Measurements from ENCODE around the gene TTC38.
"Not testable (repeated sequence)": the region's sequence is repeated elsewhere in the genome, so short reads cannot be mapped to it uniquely, and the experiment has no call there.

Gene TTC38

DNA sequence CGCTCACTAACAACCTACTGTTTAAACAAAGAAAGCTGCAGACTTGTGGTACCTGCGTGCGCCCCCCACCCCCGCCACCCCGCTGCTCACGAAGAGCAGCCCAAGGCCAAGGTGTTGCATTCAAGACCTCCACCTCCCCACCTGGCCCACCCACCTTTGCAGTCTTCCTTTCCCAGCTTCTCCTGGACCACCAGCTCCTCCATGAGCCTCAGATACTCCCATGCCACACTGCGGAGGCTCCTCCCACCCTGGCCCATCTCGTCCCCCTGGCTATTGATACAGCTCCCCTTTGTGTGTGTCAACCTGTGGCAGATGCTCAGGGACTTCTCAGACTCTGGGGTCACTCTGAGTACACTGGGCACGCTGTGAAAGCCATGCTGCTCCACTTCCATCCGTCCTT lies 21.6 kb upstream of the TTC38 start:
- DNase-seq (ENCODE audit: low spot score): no peak

DNA sequence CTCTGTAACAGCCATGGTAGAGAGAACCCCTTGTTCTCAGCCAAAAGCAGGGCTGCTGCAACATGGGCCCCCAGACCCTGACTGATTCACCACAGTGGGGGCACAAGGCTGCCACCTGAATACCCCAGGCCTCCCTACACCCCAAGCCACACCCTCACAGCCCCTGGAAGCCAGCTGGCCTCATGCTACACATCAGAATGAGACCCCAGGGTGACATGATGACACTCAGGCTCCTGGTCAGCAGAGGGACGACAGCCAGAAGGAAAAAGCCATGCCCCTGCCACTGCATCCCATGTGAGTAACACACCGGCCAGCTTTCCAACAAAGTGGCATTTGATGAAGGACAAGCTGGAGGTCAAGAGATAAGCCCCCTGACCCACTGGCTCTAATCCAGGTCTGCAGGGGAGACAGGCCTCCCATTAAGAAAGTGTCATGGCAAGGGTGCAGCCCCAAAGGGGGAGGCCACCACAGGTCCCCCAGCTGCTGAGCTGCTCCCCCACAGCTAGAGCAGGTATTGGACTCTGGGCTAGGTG lies 20.3 kb upstream of the TTC38 start:
- DNase-seq (ENCODE audit: low spot score): no peak

DNA sequence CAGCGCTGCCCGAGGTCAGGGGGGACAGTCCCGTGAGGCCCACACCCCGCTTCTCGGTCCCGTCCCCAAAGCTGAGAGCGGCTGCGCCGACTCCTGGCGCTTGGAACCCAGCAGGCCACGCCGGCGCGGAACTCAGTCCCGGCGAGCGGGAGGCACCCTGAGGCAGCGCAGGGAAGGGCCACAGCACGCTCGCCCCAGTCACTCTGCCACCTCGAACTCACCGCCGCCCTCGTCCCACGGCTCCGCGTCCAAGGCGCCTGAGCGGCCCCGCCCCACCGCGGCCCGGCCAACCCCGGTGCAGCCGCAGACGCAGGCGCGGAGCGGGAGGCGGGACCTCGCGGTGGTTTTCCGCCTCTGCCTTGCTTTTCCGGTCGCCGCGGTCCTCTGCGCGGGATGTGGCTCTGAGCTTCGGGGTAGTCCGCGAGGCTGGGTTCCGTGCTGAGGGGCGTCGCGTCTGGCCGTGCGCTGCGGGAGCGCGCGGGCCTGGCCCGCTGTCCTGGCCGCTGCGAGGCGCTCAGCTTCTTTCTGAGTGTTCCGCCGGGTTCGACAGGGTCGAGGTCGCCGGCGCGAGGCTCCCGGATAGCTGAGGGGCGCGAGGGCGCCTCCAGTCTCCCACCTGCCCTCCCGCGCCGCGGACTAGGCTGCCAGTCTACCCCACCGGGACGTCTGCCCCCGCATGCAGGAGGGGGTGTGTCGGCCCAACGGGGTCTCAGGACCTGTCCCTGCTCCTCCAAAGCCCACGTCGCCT lies 17.6 kb upstream of the TTC38 start, which contains the start of gene CDPF1:
Gene CDPF1 (minus strand): TSS at position 259 of the 748 bp plus-strand sequence. CDS start 2,009 bp downstream, outside the sequence.
- peak; percentile 84 for DNase-seq (ENCODE audit: low spot score)

DNA sequence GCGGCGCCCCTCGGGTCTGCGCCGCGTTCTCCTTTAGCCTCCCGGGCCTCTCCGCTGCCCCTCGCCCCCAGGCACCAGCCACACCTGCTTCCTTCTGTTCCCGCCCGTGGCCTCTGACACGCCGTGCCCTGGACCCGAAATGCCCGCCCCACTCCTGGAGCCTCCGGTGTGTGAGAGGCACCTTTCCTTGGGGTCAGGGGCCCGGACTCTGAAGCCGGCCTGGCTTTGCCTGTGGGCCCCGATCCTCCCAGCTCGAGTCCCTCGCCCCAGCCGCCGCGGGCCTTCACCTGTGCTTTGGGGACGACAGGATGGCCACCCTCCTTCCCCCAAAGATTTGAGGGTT lies 17.1 kb upstream of the TTC38 start:
- DNase-seq (ENCODE audit: low spot score): no peak

DNA sequence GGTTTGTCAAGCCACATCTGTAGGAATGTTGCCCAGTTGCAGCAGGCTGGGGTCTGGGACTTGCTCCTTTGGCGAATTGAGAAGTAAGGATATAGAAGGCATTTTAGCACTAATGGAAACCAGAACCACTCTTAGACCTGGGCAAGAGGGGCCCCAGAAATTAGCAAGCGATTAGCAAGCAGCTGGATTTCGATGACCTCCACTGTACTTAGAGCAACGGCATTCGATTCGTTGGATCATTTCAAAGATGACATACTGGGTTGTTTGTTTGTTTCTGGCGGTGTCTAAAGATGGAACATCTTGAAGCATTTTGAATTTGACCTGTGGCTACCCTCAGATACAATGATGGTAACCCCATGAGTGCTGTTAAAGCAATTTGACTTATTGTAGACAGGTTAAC lies 16.5 kb upstream of the TTC38 start:
- DNase-seq (ENCODE audit: low spot score): no peak

DNA sequence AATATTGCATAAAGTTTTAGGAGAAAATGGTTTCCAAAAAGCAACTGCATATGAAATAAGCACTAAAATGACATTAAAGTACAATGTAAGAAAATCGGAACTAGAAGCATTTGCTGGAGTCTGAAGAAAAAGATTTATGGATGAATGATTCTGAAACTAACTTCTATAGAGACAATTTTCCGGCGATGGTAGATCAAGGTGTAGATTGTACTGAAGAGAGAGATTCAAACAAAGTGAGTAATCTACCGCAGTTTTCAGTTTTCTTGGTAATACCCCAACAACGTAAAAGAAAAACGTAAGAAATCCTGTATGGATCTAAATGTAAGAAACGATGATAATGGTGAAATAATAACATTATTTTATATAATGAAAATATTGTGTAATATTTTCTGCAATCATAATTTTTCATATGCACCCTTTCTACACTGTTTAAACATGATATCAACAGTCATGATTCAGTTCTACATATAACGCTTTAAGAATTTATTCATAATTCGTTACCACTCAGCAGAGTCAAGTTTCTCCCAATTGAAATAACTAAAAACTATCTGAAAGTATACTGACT lies 15.9 kb upstream of the TTC38 start:
- no peak for DNase-seq (ENCODE audit: low spot score)

DNA sequence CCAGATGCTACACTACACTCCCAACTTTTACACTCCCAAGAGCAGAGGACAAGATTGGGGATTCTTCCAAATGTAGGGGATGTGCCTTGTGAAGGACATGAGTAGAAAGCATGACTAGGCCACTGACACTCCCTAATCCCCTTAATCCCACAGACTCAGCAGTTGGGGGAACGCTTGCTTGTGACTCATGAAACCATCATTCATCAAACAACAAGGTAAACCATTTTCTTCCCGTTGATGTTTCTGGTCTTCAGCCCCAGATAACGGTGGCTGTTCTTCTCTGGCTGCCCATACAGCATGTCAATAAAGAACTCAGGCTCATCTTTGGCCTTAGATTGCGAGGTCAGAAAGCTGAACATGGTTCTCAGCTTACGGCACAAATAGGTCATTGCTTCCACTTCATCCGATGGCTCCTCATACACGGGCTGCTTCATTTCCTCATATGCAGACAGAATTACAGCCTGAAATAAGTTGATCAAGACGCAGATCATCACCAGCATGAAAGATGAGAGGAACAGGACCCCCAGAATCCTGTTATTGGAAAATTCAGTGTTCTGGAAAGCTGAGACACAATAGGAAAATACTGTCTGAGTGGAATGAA lies 11.3 kb upstream of the TTC38 start:
- no peak for DNase-seq (ENCODE audit: low spot score)

DNA sequence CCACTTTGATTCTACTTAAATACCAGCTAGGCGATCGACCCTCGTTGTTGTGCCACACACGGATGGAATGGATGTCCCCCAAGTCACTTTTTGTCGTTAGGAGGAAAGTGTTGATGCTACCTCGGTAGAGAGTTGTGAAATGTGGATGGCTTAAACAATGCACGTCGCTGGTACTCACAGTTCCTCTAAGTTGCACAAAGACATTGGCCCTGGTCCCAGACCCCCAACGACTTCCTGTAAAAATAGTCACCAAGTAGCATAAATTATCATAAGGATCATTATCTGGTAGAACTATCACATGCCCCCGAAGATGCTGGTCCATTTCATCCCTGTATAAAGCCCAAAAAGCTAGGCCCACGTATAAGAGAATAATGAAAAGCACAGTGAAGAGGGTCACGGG lies 8.4 kb upstream of the TTC38 start:
- no peak for DNase-seq (ENCODE audit: low spot score)

DNA sequence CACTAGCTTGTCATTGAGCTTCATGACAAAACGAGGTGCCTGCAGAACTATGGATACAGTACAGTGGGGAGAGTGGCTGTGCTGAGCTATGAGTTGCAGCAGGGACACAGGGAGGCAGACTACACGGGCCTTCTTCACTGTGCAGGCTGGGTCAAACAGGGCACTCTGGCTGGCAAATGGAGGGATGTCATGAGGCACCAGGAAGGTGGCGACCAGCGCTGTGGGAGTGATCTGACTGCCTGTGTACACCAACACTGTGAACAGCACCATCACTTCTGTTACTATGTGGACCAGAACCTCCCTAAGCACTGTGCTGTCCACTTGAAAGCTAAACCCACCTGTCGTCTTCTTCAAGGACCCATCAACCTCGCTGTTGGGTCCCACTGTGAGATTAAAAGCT lies 7.8 kb upstream of the TTC38 start:
- no peak for DNase-seq (ENCODE audit: low spot score)

DNA sequence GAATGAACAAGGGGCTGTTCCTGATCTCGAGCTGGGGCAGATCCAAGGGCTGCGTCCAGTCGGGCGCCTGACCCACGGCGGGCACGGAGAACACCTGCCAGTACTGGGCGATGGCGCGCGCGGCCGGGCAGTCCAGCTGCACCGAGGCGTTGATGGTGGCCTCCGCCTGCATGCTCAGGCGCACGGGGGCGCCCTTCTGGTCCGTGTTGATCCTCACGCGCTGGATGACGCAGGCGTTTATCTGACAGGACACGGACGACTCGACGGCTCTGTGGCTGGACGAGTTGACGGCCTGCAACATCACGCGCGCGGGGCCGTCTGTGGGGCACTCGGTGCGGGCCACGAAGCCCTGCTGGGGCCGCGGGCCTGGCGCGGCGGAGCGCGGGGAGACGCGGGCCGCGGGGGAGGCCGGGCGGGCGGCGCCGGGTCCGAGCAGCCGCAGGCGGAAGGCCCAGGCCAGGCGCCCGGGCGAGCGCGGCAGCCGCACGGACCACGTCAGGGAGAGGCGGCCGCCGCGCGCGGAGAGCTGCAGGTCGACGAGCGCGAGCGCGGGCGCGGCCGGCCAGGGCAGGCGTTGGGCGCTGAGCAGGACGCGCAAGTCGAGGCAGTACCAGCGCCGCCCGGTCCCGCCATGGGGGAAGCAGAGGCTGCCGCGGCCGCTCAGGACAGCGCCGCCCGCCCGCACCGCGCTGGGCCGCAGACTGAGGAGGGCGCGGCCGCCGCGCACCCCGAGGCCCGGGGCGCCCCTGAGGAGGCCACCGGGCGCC lies 5.2 kb upstream of the TTC38 start:
- DNase-seq (ENCODE audit: low spot score): no peak

DNA sequence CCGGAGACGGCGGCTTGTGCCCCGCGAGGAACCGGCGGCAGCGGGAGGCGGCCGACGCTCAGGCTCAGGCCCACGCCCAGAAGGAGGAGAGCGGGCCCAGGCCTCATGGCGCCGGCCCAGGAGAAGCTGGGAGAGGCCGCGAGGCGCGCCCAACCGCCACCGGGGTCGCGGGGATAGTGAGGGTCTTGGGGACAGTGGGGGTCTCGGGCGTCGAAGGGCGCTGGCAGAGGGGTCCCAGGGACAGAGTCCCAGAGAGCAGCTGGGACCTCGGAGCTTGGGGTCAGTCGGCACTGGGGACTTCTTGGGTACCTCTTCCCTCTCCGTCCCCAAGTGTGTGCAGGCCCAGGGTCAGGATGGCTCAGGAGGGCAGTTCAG lies 4.6 kb upstream of the TTC38 start, which contains the start of gene PKDREJ:
Gene PKDREJ (minus strand): TSS at position 128 of the 375 bp plus-strand sequence. CDS start 21 bp downstream, at position 107.
- no peak for DNase-seq (ENCODE audit: low spot score)

DNA sequence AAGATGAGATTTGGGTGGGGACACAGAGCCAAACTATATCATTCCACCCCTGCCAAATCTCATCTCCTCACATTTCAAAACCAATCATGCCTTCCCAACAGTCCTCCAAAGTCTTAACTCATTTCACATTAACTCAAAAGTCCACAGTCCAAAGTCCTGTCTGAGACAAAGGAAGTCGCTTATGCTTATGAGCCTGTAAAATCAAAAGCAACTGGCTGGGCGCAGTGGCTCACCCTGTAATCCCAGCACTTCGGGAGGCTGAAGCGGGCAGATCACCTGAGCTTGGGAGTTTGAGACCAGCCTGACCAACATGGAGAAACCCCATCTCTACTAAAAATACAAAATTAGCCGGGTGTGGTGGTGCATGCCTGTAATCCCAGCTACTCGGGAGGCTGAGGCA lies 3.3 kb upstream of the TTC38 start:
- not testable (repeated sequence) for DNase-seq (ENCODE audit: low spot score)

DNA sequence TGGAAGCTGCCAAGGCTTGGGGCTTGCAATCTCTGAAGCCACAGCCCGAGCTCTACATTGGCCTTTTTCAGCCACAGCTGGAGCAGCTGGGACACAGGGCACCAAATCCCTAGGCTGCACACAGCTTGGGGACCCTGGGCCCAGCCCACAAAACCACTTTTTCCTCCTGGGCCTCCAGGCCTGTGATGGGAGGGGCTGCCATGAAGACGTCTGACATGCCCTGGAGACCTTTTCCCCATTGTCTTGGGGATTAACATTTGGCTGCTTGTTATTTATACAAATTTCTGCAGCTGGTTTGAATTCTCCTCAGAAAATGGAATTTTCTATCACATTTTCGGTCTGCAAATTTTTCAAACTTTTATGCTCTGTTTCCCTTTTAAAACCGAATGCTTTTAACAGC lies 2.2 kb upstream of the TTC38 start:
- DNase-seq (ENCODE audit: low spot score): not testable (repeated sequence)

DNA sequence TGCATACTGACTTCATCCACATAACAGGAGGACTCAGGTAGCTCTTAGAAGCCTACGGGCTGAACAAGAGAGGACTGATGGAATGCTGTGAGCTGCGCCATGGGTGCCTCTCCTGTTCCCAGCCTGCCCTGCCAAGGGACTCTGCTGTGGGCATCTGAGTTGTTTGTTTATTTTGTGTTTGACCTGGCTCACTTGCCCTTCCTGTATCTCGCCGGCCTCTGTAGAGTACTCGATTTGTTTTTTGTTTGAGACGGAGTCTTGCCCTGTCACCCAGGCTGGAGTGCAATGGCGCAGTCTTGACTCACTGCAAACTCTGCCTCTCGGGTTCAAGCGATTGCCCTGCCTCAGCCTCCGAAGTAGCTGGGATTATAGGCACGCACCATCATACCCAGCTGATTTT lies 1.8 kb downstream of the TTC38 start:
- DNase-seq (ENCODE audit: low spot score): no peak

DNA sequence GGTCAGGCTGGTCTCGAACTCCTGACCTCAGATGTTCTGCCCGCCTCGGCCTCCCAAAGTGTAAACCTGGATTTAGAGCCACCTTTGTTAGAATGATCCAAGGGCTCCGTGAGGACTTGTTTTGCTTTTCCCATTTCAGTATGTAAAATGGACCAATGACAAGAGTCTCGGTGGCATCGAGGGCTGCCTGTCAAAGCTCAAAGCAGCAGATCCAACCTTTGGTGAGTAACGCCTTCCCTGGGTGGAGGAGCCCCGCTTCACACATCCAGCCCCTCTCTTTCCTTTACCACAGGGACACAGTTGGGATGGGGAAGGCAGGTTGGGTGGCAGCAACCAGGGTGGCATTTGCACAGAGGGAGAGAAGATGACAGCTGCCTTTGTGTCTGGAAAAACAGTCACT lies 4.4 kb downstream of the TTC38 start:
- no peak for DNase-seq (ENCODE audit: low spot score)

DNA sequence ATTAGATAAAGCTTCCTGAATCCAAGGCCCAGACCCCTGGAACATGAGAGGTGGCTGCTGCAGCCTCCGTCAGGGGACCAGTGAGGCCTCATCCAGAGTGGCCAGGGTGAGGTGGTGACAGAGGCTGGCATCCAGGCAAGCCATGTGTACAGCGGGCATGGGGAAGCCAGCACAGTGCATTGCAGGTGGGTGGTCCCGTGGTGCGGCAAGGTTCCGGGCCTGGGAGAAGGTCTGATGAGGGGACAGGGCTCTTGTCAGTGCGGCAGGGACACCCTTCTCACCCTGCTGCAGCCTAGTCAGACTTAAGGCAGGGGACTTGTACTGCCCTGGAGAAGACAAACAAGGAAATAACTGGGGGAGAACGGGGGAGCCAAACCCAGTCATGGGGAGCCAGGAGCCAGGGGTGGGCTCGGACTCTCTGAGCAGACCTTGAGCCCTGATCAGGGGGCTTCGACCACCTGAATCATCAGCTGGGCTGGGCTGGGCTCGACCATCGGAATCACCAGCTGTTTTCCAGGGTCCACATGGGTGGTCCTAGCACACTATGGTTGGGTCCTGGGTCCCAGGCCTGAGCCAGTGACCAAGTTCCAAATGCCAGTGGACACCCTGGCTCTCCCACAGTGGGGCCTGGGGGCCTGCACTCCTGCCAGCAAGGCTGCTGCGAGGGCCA lies 5.1 kb downstream of the TTC38 start:
- DNase-seq (ENCODE audit: low spot score): no peak

DNA sequence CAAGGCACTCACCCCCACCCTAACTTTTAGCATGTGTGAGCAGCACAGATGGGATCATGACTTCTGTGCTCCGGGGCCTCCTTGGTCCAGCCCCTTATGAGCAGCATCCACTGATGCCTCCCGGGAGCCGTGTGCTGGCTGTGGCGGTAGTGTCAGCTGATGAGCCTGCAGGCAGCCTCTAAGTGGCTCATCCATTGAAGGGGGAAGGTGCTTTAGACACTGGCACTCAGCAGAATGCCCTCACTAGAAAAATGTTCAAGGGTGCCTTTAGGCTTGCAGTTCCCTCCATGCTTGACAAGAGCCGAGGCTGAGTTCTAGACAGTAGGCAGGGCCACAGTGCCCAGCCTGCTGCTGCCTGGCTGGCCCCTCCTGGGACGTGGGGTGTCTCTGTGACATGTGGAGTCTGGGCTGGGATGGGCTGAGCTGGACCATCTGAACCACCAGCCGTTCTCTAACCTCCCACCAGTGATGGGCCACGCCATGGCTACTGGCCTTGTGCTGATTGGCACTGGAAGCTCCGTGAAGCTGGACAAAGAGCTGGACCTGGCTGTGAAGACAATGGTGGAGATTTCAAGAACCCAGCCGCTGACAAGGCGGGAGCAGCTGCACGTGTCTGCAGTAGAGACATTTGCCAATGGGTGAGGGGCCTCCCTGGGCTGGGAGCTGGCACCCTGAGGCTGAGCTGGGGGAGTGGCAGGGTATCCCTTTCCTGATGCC lies 5.8 kb downstream of the TTC38 start:
- no peak for DNase-seq (ENCODE audit: low spot score)

DNA sequence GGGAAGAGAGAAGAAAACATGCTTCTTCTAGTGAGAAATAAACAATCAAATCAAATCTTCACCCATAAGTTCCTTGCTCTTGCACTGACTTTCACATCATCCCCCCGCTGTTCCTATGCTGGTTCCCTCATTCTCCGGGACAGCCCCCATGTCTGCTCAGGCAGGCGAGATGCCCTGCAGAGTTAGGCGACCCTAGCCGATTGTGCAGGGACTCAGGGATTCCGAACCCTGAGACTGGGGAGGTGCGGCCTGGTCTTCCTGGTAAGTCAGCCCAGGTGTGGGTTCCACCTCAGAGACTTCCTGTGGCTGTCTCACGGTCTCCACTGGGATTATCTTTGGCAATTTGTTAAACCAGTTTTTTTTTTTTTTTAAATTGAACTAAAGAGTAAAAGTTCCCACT lies 6.6 kb downstream of the TTC38 start:
- DNase-seq (ENCODE audit: low spot score): no peak

DNA sequence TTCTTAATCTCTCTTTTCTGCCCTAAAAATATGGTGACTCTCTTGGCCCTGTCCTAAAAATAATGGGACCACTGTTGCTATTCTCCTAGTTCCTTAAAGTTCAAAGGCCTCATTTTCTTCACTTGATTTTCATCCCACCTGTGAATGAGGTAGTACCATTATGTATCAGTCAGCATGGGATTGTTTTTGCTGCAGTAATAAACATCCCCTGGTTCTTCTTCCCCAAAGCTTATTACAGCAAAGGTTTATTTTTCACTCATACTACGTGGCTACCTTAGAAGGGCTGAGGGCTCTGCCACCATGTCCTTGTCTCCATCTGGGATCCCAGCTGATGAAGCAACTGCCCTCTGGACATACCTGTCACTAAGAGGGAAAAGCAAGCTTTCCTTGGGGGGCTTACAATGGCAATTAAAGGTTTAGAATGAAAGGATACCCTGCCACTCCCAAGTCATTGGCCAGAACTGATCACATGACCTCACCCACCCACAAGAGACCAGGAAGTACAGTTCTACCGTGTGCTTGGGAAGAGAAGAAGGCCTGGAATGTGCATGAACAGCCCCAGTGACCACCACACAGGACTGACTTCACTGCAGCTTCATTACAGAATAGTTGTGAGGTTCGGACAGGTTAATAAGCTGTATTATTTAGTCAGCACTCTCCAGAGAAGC lies 7.8 kb downstream of the TTC38 start:
- DNase-seq (ENCODE audit: low spot score): no peak

DNA sequence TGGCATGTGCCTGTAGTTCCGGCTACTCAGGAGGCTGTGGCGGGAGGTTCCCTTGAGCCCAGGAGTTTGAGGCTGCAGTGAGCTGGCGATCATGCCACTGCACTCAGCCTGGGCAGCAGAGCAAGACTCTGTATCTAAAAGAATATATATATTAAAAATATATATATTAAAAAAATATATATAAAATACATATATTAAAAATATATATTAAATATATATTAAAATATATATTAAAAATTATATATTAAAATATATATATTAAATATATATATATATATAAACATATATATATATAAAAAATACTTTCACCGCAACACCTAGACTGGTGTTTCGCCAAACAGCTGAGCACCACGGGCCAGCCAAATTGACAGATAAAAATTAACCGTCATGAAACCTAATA lies 8.8 kb downstream of the TTC38 start:
- no peak for DNase-seq (ENCODE audit: low spot score)

All from cerebellar cortex (tissue), 1 donor.